K562 (cell line): ENCODE data around the gene RNF31.

Source experiments
- ATF1 ChIP-seq, 2 experiments: fragments of 450-650 bp in 1 of 2; IDR thresholded peaks; 2 replicates each; pipeline ENCODE4 v1.6.1; 2016; ENCODE audit warnings: missing compliant biosample characterization in 1 of 2, missing genetic modification characterization in 1 of 2
- ELF1 ChIP-seq: fragments of 200-800 bp; sonication (Bioruptor generic); IDR thresholded peaks from 2 replicates; pipeline ENCODE4 v1.6.1; 2016; ENCODE audit warnings: missing genetic modification characterization, missing compliant biosample characterization
- FOSL1 ChIP-seq: fragments of 200-800 bp; sonication (Bioruptor generic); conservative IDR thresholded peaks from 2 replicates; pipeline ENCODE4 v1.6.1; 2016; ENCODE audit warnings: missing genetic modification characterization, missing compliant biosample characterization
- GABPB2 ChIP-seq: fragments of 250-450 bp; sonication (Bioruptor Pico); conservative IDR thresholded peaks from 2 replicates; pipeline ENCODE4 v1.5.1; 2021; ENCODE audit warnings: mild to moderate bottlenecking
- PHF8 ChIP-seq: fragments of 200-600 bp; sonication (generic); IDR thresholded peaks from 2 replicates; pipeline ENCODE4 v1.6.1; 2012; ENCODE audit warnings: mixed run types, mild to moderate bottlenecking, inconsistent platforms, low read length, moderate library complexity, borderline replicate concordance
- SMAD4 ChIP-seq: fragments of 250-450 bp; sonication (Bioruptor Pico); conservative IDR thresholded peaks from 2 replicates; pipeline ENCODE4 v1.8.0; 2021; ENCODE audit warnings: inconsistent platforms, mild to moderate bottlenecking, moderate library complexity
- SMARCA5 ChIP-seq: fragments of 450-650 bp; IDR thresholded peaks from 2 replicates; pipeline ENCODE4 v1.6.1; 2016
- SMARCC2 ChIP-seq: fragments of 450-650 bp; IDR thresholded peaks from 2 replicates; pipeline ENCODE4 v1.6.1; 2017; ENCODE audit warnings: antibody characterized with exemption, moderate library complexity, mild to moderate bottlenecking, low read depth
- TCF3 ChIP-seq: sonication (generic); formaldehyde crosslinking; IDR thresholded peaks from 2 replicates; pipeline ENCODE4 v1.4.0; 2020; ENCODE audit warnings: mild to moderate bottlenecking, missing genetic modification reagents
- TGIF2 ChIP-seq: sonication (generic); formaldehyde crosslinking; IDR thresholded peaks from 2 replicates; pipeline ENCODE4 v1.8.1; 2022; ENCODE audit warnings: mild to moderate bottlenecking, missing genetic modification reagents, moderate library complexity
- TF ChIP-seq, protein P1 (sequence below), 3 experiments: IDR thresholded peaks in 2 of 3; conservative IDR thresholded peaks in 1 of 3; 2 replicates each; pipeline ENCODE4 v1.5.1; 2011 to 2012; ENCODE audit warnings: low read length in 3 of 3, mild to moderate bottlenecking in 3 of 3, control low read depth in 2 of 3, improper control_type of control experiment in 1 of 3, inconsistent platforms in 1 of 3, low read depth in 1 of 3, mixed read lengths in 1 of 3, moderate library complexity in 1 of 3; ENCODE audit not compliant: insufficient read depth in 2 of 3

- TF ChIP-seq ELF1 (tag) (no peak), GABPB2 (CRISPR knock-in tag) (no peak), SMARCA5 (no peak), TCF3 (no peak), TGIF2 (no peak), FOSL1 (tag) (no peak), PHF8 (no peak), SMAD4 (CRISPR knock-in tag) (no peak), SMARCC2 (no peak), ATF1 (CRISPR knock-in tag; IDR thresholded peaks at IDR 0.05) (no peak), ATF1 (tag; IDR thresholded peaks at IDR 0.05) (no peak)
- TF ChIP-seq, protein P1, sequence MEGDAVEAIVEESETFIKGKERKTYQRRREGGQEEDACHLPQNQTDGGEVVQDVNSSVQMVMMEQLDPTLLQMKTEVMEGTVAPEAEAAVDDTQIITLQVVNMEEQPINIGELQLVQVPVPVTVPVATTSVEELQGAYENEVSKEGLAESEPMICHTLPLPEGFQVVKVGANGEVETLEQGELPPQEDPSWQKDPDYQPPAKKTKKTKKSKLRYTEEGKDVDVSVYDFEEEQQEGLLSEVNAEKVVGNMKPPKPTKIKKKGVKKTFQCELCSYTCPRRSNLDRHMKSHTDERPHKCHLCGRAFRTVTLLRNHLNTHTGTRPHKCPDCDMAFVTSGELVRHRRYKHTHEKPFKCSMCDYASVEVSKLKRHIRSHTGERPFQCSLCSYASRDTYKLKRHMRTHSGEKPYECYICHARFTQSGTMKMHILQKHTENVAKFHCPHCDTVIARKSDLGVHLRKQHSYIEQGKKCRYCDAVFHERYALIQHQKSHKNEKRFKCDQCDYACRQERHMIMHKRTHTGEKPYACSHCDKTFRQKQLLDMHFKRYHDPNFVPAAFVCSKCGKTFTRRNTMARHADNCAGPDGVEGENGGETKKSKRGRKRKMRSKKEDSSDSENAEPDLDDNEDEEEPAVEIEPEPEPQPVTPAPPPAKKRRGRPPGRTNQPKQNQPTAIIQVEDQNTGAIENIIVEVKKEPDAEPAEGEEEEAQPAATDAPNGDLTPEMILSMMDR (IDR thresholded peaks at IDR 0.05 in 2 of 3, conservative IDR thresholded peaks at IDR 0.05 in 1 of 3; ENCODE audit: insufficient read depth in 2 of 3, low read depth in 1 of 3, low read length in 3 of 3), result no peak
Observed at GRCh38 chr14:24190416-24190815, 43.1 kb downstream of the RNF31 start.
